SH-SY5Y (cell line): ENCODE measurements around the gene TEX44.

Experiments
- GATA2 ChIP-seq: IDR thresholded peaks from 2 replicates; pipeline ENCODE4 v1.6.1; 2011; ENCODE audit warnings: mild to moderate bottlenecking, low read depth, low read length
- GATA3 ChIP-seq: IDR thresholded peaks from 2 replicates; pipeline ENCODE4 v1.6.1; 2011; ENCODE audit warnings: low read depth, mild to moderate bottlenecking, low read length, moderate library complexity

DNA sequence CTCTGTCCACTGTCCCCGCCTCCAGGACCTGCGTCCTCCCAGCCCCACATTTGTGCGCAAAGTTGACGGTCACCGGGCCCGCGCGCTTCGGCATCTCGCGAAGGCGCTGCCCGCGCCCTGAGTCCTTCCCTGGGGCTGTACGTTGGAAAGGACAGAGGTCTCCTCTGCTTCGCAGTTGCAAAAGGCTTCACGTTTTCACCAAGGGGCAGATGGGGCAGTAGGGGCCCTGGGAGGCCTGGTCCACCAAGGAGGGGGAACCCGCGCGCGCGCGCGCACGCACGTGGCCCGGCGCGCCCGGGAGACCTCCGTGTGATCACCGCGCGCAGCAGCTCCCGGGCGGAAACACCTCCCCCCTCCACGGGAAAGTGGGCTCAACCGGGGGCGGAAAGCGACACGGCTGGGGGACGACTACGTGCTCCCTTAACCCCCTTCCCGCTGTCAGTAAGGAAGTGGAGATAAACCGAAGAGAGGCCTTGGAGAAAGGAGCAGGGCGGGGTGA, 21.9 kb downstream of the TEX44 start:
- TF ChIP-seq GATA3 (no peak), GATA2 (no peak)
